Duodenal mucosa (tissue), 2 donors: ENCODE results near the gene GALNTL6.

Source experiments
- H3K27ac ChIP-seq: one replicate; pipeline ENCODE4 v1.7.0; 2013; ENCODE audit warnings: low read depth, low read length
- H3K27me3 ChIP-seq, 2 donors: one replicate each; pipeline ENCODE4 v1.7.0; 2013; ENCODE audit warnings: low read length in 2 of 2, control low read depth in 1 of 2; ENCODE audit not compliant: insufficient read depth in 2 of 2, control insufficient read depth in 1 of 2
- H3K36me3 ChIP-seq, 2 donors: one replicate each; pipeline ENCODE4 v1.7.0; 2013; ENCODE audit warnings: low read length in 2 of 2, control low read depth in 1 of 2; ENCODE audit not compliant: insufficient read depth in 2 of 2, control insufficient read depth in 1 of 2
- H3K4me1 ChIP-seq, 2 donors: one replicate each; pipeline ENCODE4 v1.7.0; 2013; ENCODE audit warnings: low read length in 2 of 2, control low read depth in 1 of 2; ENCODE audit not compliant: insufficient read depth in 2 of 2, control insufficient read depth in 1 of 2
- H3K4me3 ChIP-seq, 2 donors: one replicate each; pipeline ENCODE4 v1.7.0; 2013; ENCODE audit warnings: low read length in 2 of 2, low read depth in 1 of 2
- H3K9ac ChIP-seq, 2 donors: one replicate each; pipeline ENCODE4 v1.7.0; 2013; ENCODE audit warnings: low read length in 2 of 2, low read depth in 1 of 2
- H3K9me3 ChIP-seq, 2 donors: one replicate each; pipeline ENCODE4 v1.7.0; 2013; ENCODE audit warnings: low read length in 2 of 2, control low read depth in 1 of 2; ENCODE audit not compliant: control insufficient read depth in 1 of 2

GALNTL6 gene

DNA sequence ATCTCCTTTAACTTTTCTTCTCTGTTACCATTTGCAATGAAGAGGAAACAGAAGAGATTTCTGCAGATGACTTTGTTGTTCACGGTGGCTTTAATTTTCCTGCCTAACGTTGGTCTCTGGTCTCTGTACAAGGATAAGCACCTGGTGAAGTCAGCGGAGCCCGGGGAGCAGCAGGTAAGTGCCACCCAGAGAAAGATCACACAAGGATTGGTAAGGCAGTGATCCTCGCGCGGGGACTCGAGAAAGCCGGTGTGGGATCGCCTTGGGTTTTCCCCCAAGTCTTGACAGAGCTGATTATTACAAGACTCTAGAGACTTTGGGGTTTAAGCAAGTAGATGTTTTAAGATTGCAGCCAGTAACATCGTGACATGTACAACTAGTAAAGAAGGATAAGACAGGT, 1.3 kb downstream of the GALNTL6 start:
- H3K9ac ChIP-seq: no peak overlapping the region
- peaks cover 24 to 27% of the 10 kb centered on the region in 2 donors for H3K27me3 ChIP-seq
- peaks cover 0 to 4% of the 10 kb centered on the region in 2 donors for H3K4me1 ChIP-seq
- no peak overlapping the region for H3K4me3 ChIP-seq
- H3K36me3 ChIP-seq: no peaks in the 10 kb centered on the region
- no peaks in the 10 kb centered on the region for H3K9me3 ChIP-seq
- no peak overlapping the region for H3K27ac ChIP-seq

DNA sequence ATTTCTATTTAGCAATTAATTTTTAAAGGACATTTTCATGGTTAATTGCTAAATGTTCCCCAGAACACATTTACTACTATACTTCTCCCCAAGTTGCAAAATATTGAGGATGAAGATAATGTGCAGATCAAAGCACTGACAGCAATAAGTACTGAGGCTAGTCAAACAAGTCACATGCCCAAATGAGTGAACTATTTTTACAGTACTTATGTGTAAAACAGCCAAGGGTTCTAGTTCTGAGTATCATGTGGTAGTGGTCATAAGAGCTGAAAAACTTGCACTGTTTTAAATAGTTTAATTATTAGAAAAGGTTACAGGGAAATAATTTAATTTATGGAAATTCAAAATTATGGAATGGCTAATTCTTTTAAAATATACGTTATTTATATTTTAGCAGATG, 3.8 kb downstream of the GALNTL6 start:
- Histone ChIP-seq H3K27me3 (peaks cover 23 to 27% of the 10 kb centered on the region in 2 donors), H3K27ac (no peak overlapping the region), H3K9me3 (no peaks in the 10 kb centered on the region), H3K36me3 (no peaks in the 10 kb centered on the region), H3K4me3 (no peak overlapping the region), H3K4me1 (peaks cover 0 to 4% of the 10 kb centered on the region in 2 donors), H3K9ac (no peak overlapping the region)

DNA sequence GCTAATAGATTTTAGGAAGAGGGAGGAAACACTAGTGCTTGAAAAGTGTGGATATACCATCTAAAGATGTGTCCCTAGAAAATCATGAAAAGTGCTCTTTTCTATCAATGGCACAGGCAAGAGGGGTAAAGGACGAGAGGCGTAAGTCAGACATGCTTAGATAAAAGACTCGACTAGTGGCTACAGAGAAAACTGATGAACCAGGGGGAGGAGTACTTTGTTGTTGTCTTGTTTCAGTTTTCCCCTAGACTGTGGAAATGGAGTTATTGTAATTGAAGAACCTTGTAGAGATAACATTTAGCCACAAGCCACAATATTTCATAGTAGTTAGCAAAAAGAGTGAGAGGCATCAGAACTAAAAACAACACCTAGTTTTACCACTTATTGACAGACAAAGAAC, 21.4 kb downstream of the GALNTL6 start:
- no peaks in the 10 kb centered on the region for H3K27me3 ChIP-seq
- no peaks in the 10 kb centered on the region for H3K4me1 ChIP-seq
- no peak overlapping the region for H3K9ac ChIP-seq
- no peak overlapping the region for H3K27ac ChIP-seq
- H3K4me3 ChIP-seq: no peak overlapping the region
- no peaks in the 10 kb centered on the region for H3K36me3 ChIP-seq
- no peaks in the 10 kb centered on the region for H3K9me3 ChIP-seq

DNA sequence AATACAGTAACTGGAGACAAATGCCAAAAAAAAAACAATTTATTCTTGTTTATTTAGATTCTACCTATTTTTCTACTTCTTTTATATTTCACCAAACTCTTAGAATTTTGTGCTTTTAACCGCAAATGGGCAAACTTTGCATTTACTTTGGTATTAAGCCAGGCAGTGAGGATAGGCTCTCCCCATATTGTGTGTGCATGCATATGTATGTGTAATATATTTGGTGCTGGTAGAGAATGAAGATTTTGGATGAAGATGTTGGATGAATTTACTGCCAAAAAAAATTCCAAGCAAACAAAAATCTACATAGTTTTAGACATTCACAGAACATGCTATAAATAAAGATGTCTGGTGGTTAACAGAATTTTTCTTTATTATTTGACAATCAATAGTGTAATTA, 30.3 kb downstream of the GALNTL6 start:
- Histone ChIP-seq H3K9ac (no peak overlapping the region), H3K27ac (no peak overlapping the region), H3K4me3 (no peak overlapping the region), H3K27me3 (no peaks in the 10 kb centered on the region), H3K4me1 (no peaks in the 10 kb centered on the region), H3K9me3 (no peaks in the 10 kb centered on the region), H3K36me3 (no peaks in the 10 kb centered on the region)

DNA sequence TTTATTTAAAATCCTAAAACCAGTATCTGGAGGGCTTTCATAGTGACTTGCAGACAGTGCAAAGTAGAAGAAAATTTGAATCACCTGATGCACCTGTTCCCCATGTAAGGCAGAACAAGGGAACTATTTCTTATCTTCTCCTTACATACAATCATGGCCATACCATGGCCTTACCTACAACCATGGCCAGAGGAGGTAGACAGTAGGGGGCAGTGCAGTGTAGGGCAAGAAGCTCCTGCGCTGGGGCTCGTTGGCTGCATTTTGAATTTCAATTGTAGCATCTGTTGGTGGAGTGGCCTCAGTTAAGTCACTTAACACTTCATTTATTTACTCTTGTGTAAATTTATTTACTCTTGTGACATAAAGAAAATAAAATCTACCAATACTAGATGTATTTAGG, 33.0 kb downstream of the GALNTL6 start:
- no peak overlapping the region for H3K4me3 ChIP-seq
- H3K36me3 ChIP-seq: no peaks in the 10 kb centered on the region
- no peaks in the 10 kb centered on the region for H3K4me1 ChIP-seq
- no peaks in the 10 kb centered on the region for H3K9me3 ChIP-seq
- H3K9ac ChIP-seq: no peak overlapping the region
- H3K27ac ChIP-seq: no peak overlapping the region
- H3K27me3 ChIP-seq: no peaks in the 10 kb centered on the region

DNA sequence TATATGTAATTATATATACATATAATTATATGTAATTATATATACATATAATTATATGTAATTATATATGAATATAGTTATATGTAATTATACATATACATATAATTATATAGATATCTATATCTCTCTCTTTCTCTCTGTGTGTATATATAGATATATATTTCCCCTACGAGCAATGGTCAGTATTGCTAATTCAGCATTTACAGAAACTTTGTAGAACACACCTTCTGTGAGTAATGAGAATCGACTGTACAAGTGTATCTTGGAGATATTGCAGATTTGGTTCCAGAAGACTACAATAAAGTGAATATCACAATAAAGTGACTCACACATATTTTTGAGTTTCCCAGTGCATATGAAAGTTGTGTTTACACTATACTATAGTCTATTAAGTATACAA, 33.7 kb downstream of the GALNTL6 start:
- Histone ChIP-seq H3K36me3 (no peaks in the 10 kb centered on the region), H3K27ac (no peak overlapping the region), H3K4me3 (no peak overlapping the region), H3K4me1 (no peaks in the 10 kb centered on the region), H3K9ac (no peak overlapping the region), H3K9me3 (no peaks in the 10 kb centered on the region), H3K27me3 (no peaks in the 10 kb centered on the region)

DNA sequence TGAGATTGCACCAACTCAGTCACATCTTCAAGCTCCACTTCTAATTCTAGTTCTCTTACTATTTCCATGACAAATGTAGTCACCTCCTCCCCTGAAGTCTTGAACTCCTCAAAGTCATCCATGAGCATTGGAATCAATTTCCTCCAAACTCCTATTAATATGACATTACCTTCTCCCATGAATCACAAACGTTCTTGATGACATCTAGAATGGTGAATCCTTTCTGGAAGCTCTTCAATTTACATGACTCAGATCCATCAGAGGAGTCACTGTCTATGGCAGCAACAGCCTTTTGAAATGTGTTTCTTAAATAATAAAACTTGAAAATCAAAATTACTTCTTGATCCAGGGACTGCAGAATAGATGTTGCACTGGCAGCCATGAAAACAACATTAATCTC, 34.5 kb downstream of the GALNTL6 start:
- Histone ChIP-seq H3K9ac (no peak overlapping the region), H3K27ac (no peak overlapping the region), H3K4me3 (no peak overlapping the region), H3K36me3 (no peaks in the 10 kb centered on the region), H3K9me3 (no peaks in the 10 kb centered on the region), H3K27me3 (no peaks in the 10 kb centered on the region), H3K4me1 (no peaks in the 10 kb centered on the region)

DNA sequence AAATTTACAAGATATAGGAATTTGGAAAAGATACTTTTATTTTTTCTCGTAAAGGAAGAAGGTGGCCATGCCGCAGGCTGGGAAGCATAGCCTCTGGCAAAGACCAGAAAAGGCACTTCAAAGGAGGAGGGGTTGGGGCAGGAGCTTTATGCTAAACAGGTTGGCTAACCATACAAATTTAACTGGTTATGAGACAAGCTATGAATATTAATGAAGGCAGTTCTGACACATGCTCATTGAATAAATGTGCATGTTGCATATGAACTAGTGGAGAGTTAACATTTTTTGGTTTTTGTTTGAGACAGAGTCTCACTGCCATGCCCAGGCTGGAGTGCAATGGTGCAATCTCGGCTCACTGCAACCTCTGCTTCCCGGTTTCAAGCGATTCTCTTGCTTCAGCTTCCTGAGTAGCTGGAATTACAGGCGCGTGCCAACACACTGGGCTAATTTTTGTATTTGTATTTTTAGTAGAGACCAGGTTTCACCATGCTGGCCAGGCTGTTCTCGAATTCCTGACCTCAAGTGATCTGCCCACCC, 36.5 kb downstream of the GALNTL6 start:
- Histone ChIP-seq H3K4me3 (no peak overlapping the region), H3K27ac (no peak overlapping the region), H3K4me1 (no peaks in the 10 kb centered on the region), H3K36me3 (no peaks in the 10 kb centered on the region), H3K9me3 (no peaks in the 10 kb centered on the region), H3K9ac (no peak overlapping the region), H3K27me3 (no peaks in the 10 kb centered on the region)

DNA sequence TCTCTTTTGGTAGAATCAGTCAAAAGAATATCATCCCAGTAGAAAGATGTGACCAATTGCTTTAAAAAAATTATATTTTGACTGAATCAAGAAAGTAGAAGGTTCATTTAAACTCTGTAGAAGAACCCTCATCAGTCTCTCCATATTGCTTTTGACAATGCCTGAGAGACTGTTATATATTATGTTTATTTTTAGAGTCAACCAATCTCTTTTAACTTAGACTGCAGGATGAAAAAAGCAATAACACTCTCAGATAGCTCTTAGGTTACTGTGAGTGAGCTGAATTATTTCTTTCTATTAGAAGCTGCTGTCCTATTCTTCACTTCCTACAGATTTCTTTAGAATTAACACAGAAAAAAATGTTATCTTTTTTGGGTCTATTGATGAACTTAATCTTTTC, 38.1 kb downstream of the GALNTL6 start:
- Histone ChIP-seq H3K4me1 (no peaks in the 10 kb centered on the region), H3K9ac (no peak overlapping the region)

DNA sequence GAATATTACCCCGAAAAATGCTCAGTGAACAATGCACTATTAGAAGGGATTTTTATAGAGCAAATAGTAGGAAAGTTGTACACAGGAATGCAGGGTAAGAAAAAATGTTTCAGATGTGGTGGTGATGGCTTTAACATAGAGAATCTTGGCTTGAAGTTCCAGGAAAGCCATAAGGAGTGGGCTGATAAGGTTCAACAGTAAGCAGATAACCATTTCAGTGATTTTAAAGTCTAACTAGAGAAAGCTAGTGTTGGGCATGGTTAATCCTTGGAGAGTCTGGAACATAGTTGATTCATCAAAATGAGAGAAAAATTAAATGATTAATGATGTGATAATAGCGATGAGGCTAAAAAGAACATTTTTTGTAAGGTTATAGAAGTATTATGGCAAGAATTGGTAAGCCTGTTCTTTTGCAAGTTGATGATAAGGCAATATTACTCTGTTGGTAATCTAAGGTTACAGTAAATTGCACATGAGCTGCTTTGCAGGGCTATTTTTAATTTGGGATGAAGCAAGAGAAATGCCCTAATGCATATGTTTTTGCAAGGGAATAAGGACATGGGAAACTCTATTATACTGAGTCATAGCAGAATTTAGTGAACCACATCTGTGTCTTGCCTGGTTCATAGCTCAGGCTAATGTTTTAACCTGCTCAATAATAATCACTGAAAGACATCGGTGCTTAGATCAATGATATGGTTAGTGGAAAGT, 44.3 kb downstream of the GALNTL6 start:
- no peak overlapping the region for H3K9ac ChIP-seq
- no peaks in the 10 kb centered on the region for H3K9me3 ChIP-seq
- H3K4me1 ChIP-seq: no peaks in the 10 kb centered on the region

More for the DNA sequence above, 38.1 kb downstream of the GALNTL6 start:
- Histone ChIP-seq H3K4me3 (no peak overlapping the region), H3K9me3 (no peaks in the 10 kb centered on the region), H3K27ac (no peak overlapping the region), H3K36me3 (no peaks in the 10 kb centered on the region), H3K27me3 (no peaks in the 10 kb centered on the region)

More for the DNA sequence above, 44.3 kb downstream of the GALNTL6 start:
- H3K27ac ChIP-seq: no peak overlapping the region
- H3K36me3 ChIP-seq: no peaks in the 10 kb centered on the region
- no peak overlapping the region for H3K4me3 ChIP-seq
- no peaks in the 10 kb centered on the region for H3K27me3 ChIP-seq
